ENCODE data around the gene KLHL29. TPM values are rescaled to one million over a fixed set of nuclear protein-coding genes. Genes with fewer than 3 reads are reported as not detected.

The KLHL29 gene
- total RNA-seq, 1 donor from 2014 or later, result 36.5 TPM

GRCh38 chr2:23366720-23367119 is 18.3 kb upstream of the KLHL29 start:
- no peak overlapping the region for H3K4me3 Mint-ChIP-seq (ENCODE audit: unreplicated experiment)
- no peak for TF ChIP-seq CTCF (IDR thresholded peaks at IDR 0.05; ENCODE audit: partially characterized antibody, unreplicated experiment)
- H3K4me1 Mint-ChIP-seq (ENCODE audit: low read depth, unreplicated experiment), result peaks cover 18% of the 10 kb centered on the region
- no peak for DNase-seq
- peaks cover 5% of the 10 kb centered on the region for H3K36me3 Mint-ChIP-seq (ENCODE audit: unreplicated experiment)
- H3K27ac Mint-ChIP-seq (ENCODE audit: unreplicated experiment), result no peak overlapping the region
- H3K9me3 Mint-ChIP-seq (ENCODE audit: unreplicated experiment), result peaks cover 1% of the 10 kb centered on the region
- peaks cover under 1% of the 10 kb centered on the region for H3K27me3 Mint-ChIP-seq (ENCODE audit: unreplicated experiment)

- no peak for DNase-seq
- TF ChIP-seq CTCF (IDR thresholded peaks at IDR 0.05; ENCODE audit: partially characterized antibody, unreplicated experiment), result no peak
- no peaks in the 10 kb centered on the region for H3K27me3 Mint-ChIP-seq (ENCODE audit: unreplicated experiment)
- H3K27ac Mint-ChIP-seq (ENCODE audit: unreplicated experiment), result no peak overlapping the region
- H3K4me1 Mint-ChIP-seq (ENCODE audit: low read depth, unreplicated experiment), result peaks cover 15% of the 10 kb centered on the region
- peaks cover 5% of the 10 kb centered on the region for H3K36me3 Mint-ChIP-seq (ENCODE audit: unreplicated experiment)
- no peak overlapping the region for H3K4me3 Mint-ChIP-seq (ENCODE audit: unreplicated experiment)
- H3K9me3 Mint-ChIP-seq (ENCODE audit: unreplicated experiment), result peaks cover 1% of the 10 kb centered on the region
These were observed 17.2 kb upstream of the KLHL29 start for GRCh38 chr2:23367760-23368159.

GRCh38 chr2:23373666-23374065 is 11.3 kb upstream of the KLHL29 start:
- Mint-ChIP-seq H3K36me3 (ENCODE audit: unreplicated experiment) (no peaks in the 10 kb centered on the region), H3K27ac (ENCODE audit: unreplicated experiment) (no peak overlapping the region), H3K4me3 (ENCODE audit: unreplicated experiment) (no peak overlapping the region), H3K4me1 (ENCODE audit: low read depth, unreplicated experiment) (peaks cover 3% of the 10 kb centered on the region), H3K9me3 (ENCODE audit: unreplicated experiment) (no peaks in the 10 kb centered on the region), H3K27me3 (ENCODE audit: unreplicated experiment) (peaks cover 2% of the 10 kb centered on the region)
- no peak for TF ChIP-seq CTCF (IDR thresholded peaks at IDR 0.05; ENCODE audit: partially characterized antibody, unreplicated experiment)
- DNase-seq, result no peak

- H3K4me3 Mint-ChIP-seq (ENCODE audit: unreplicated experiment), result no peak overlapping the region
- TF ChIP-seq CTCF (IDR thresholded peaks at IDR 0.05; ENCODE audit: partially characterized antibody, unreplicated experiment), result no peak
- H3K27ac Mint-ChIP-seq (ENCODE audit: unreplicated experiment), result no peak overlapping the region
- no peaks in the 10 kb centered on the region for H3K9me3 Mint-ChIP-seq (ENCODE audit: unreplicated experiment)
- H3K36me3 Mint-ChIP-seq (ENCODE audit: unreplicated experiment), result no peaks in the 10 kb centered on the region
- peaks cover 3% of the 10 kb centered on the region for H3K4me1 Mint-ChIP-seq (ENCODE audit: low read depth, unreplicated experiment)
- DNase-seq, result no peak
- H3K27me3 Mint-ChIP-seq (ENCODE audit: unreplicated experiment), result peaks cover 2% of the 10 kb centered on the region
These were observed 9.5 kb upstream of the KLHL29 start for GRCh38 chr2:23375448-23375847.

GRCh38 chr2:23376075-23376474 is 8.9 kb upstream of the KLHL29 start:
- Mint-ChIP-seq H3K4me1 (ENCODE audit: low read depth, unreplicated experiment) (peaks cover 6% of the 10 kb centered on the region), H3K36me3 (ENCODE audit: unreplicated experiment) (no peaks in the 10 kb centered on the region), H3K9me3 (ENCODE audit: unreplicated experiment) (no peaks in the 10 kb centered on the region), H3K4me3 (ENCODE audit: unreplicated experiment) (no peak overlapping the region), H3K27me3 (ENCODE audit: unreplicated experiment) (peaks cover 2% of the 10 kb centered on the region), H3K27ac (ENCODE audit: unreplicated experiment) (no peak overlapping the region)
- no peak for TF ChIP-seq CTCF (IDR thresholded peaks at IDR 0.05; ENCODE audit: partially characterized antibody, unreplicated experiment)
- DNase-seq, result no peak
